NCI-H1105 treated with DMSO at 0.1 percent for 48 hours (cell line): ENCODE data around the gene COX10.
"Not testable (repeated sequence)": the region's sequence is repeated elsewhere in the genome, so short reads cannot be mapped to it uniquely, and the experiment has no call there.

ENCODE experiments used
- DNase-seq: peaks from one replicate; lab custom pipeline; 2025; lab: John Stamatoyannopoulos, UW

Gene COX10

GRCh38 chr17:14179951-14180350 lies 110.6 kb downstream of the COX10 start:
- DNase-seq, result not testable (repeated sequence)

- not testable (repeated sequence) for DNase-seq
These were observed 112.8 kb downstream of the COX10 start for GRCh38 chr17:14182084-14182483.

- not testable (repeated sequence) for DNase-seq
These were observed 115.2 kb downstream of the COX10 start for GRCh38 chr17:14184536-14184935.

GRCh38 chr17:14186443-14186842 lies 117.1 kb downstream of the COX10 start:
- DNase-seq, result not testable (repeated sequence)

- not testable (repeated sequence) for DNase-seq
These were observed 121.5 kb downstream of the COX10 start for GRCh38 chr17:14190774-14191173.

DNA sequence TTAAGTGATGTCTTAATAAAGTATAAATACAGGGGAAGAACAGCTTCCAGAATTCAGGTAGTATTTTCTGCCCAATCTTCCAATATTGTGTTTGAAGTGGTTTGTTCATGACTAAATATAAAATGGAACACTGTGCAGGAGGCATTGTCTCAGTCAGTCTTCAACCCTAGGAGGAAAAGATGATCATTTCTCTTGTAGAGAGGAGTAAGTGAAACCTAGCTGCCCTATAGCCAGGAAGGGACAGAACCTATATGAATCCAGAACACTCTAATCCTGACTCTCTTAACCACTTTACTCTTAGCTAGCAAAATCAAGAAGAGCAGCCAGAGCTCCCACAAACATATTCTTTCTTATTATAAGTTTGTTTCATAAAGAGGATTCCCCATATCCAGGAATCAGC lies 122.2 kb downstream of the COX10 start:
- not testable (repeated sequence) for DNase-seq

GRCh38 chr17:14192039-14192438 lies 122.7 kb downstream of the COX10 start:
- not testable (repeated sequence) for DNase-seq

- not testable (repeated sequence) for DNase-seq
These were observed 123.5 kb downstream of the COX10 start for GRCh38 chr17:14192636-14193344.

- no peak for DNase-seq
These were observed 127.2 kb downstream of the COX10 start for GRCh38 chr17:14196377-14196997.

GRCh38 chr17:14197057-14197456 lies 127.8 kb downstream of the COX10 start:
- DNase-seq, result no peak

GRCh38 chr17:14197586-14197985 lies 128.3 kb downstream of the COX10 start:
- peak; percentile 45 for DNase-seq

DNA sequence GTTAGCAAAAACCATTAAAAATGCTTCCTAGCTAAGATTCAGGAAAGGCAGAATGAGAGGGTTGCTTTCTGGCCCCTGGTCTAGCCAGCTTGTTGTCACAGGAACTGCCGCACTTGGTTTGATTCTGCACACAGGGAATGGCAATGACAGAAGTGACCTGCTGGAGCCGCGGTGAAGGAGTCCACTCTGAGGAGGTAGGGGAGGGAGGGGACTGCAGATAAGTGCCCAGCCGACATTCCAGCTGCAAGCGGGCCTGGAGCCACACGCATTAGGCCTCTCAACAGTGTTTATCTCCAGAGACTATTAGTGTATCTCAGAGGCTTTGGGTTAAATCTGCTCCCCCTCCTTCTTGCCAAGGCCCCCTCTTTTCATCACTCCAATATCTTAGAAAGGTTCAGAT lies 128.7 kb downstream of the COX10 start:
- DNase-seq, result peak; percentile 48

GRCh38 chr17:14198575-14198974 lies 129.3 kb downstream of the COX10 start:
- DNase-seq, result no peak

- DNase-seq, result no peak
These were observed 130.3 kb downstream of the COX10 start for GRCh38 chr17:14199601-14200000.

GRCh38 chr17:14200354-14200753 lies 131.1 kb downstream of the COX10 start:
- no peak for DNase-seq

DNA sequence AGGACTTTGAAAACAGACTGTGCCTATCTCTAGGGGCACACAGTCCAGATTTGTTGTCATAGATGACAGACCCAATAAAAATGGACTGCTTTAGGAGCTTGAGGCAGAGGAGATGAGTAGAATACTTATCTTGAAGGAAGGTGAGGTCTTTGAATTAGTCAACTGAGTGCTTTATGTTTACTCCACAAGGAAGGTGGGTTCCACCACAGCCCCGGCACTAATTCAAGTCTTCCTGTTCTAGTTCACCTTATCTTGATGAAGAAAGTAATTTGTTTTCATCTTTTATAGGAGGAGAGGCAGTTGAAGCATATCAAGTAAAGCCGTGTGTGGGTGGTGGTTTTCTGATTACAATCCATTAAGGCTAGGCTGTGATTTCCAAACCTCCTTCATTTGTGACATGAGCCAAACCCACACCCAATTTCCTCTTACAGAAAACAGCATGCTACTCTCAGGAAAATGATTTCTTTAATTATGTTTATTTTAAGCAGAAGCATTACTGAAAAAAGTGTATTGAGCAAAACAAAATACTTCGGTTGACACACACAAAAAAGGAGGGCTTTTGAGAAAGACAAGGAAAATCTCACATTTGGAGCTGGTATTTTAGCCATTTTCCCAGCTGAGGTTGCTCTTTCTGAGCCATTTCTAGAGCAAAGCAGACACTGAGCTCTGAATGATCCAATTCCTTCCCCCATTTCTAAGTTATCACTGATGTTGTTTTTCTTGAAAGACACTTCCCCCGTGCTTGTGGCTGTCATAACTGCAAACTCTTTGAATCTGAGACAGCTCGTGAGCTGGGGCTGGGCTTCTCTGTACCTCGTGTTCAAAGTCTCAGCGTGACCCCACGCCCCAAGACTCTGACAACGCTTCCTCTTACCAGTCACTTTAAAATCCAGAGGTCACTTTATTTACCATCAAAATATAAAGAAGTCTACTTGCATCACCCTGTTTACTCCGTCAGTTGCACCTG lies 132.0 kb downstream of the COX10 start:
- no peak for DNase-seq

DNA sequence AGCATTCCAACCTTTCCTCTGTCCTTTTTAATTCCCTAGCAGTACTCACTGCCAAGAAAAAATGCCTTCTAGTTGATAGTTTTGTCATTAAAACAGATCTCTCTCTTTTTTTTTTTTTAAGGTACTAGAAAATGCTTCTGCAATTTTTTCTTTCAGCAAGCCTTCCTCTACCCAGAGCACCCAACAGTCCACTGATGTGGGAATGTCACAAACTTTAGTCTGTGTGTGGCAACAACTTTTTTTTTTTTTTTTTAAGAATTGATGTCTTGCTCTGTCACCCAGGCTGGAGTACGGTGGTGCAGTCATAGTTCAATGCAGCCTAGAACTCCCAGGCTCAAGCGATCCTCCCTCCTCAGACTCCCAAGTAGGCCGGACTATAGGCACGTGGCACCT lies 132.7 kb downstream of the COX10 start:
- DNase-seq, result no peak

DNA sequence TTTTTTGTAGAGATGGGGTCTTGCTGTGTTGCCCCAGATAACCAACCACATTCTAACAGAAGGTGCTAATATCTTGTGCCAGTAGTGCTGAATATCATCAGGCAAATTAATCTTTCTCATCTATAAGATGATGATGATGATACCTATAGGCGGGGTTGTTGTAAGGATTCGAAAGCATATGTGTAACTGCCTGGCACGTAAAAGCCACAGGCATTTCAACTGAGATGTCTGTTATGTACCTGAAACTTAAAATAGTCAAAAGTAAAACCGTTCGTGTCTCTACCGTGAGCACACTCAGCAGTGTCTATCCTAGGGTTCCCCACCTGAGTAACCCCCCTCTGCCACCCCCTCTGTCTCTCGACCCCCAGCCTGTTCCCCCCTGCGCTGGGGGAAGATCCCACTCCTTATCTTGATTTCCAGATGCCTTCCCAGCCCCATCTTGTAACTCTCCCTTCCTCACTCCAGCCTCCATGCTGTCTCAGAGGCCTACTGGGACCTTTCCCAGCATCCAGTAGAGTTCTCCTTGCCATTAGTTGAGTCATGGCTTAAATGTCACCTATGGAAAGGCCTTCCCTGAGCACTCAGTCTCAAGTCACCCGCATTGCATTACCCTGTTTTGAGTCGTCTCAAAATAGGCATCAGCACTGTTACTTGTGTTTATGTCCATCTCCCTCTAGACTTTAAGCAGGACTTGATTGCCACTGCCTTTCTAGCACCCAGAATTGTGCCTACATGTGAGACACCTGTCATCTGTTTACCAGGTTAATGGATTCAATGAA lies 133.3 kb downstream of the COX10 start:
- no peak for DNase-seq

DNA sequence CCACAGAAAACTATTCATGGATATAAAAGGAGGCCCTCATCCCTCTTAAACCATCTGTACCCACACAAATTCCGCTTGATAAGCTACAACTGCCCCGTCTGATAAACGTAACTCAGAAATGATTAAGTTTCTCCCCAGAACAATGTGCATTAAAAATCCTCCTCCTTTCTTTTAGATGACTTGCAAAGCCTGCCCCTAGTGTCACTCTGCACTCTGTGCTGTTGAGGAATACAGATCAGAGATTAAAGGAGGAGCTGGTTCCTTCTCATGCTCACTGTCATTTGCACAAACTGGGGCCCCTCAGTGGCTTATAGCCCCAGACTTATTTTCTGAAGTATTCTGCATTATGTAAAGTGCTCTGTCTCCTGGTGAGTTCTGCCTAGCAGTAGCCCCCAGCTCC lies 134.1 kb downstream of the COX10 start:
- no peak for DNase-seq

- no peak for DNase-seq
These were observed 134.8 kb downstream of the COX10 start for GRCh38 chr17:14204084-14204483.

DNA sequence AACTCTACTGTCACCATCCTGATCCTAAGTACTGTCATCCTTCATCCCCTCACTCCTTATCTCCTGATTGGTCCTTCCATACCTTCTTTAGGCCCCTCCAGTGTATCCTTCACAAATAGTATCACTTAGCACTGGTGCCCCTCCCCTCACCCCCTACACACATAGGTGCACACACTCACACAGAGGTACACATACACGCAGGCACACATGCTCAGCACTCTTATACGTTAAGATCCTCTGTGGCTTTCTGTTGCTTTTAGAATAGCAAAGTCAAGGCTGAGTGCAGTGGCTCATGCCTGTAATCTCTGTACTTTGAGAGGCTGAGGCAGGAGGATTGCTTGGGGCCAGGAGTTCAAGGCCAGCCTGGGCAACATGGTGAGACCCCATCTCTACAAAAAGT lies 135.2 kb downstream of the COX10 start:
- DNase-seq, result no peak

GRCh38 chr17:14205380-14205779 lies 136.1 kb downstream of the COX10 start:
- DNase-seq, result no peak
